CD4-positive, alpha-beta T cell treated with Interleukin-6 at 100 ng/mL for 8 hours (primary cell): ENCODE data around the gene RNF215.

Experiments
- DNase-seq: peaks from one replicate; pipeline ENCODE4 v3.0.0-alpha.2; 2020; ENCODE audit warnings: mixed read lengths, low spot score

The RNF215 gene

DNA sequence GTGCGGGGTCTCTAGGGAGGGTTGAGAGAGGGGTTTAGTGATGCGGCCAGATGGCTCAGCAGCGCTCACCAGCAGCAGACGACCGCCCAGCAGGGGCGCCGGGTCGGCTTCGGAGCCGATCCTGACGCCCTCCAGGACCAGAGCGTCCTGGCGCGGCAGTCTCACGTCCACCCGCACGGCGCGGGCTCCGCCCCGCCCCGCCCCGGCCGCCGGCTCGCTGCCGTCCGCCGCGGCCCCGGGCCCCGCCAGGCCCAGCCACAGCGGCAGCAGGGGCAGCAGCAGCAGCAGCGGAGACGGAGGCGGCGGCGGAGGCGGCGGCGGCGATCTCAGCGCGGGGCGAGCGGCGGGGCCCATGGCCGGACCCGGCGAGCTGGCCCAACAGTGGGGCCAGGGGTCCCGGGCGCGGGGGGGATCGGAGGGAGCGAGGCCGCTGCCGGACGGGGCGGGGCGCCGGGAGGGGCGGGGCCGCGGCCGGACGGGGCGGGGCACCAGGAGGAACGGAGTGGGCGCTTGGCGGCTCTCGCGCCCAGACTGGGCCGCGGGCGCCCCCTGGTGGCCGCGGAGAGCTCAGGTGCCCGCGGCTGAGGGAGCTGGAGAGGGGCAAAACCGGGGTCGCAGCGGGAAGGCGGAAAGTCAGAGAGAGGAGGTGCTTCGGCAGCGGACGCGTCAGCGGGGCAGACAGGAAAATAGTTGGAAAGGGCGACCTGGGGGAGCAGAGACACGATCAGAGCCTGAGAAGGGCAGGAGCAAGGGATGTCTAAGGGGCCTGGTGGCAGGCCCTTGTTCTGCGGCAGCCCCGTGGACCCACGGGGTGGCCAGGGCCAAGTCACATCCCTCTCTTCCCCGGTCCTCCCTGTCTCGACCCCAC is at the start of gene RNF215:
Gene RNF215 (minus strand): TSS at position 452 of the 868 bp plus-strand sequence. CDS start 98 bp downstream, at position 354.
- DNase-seq = peak; percentile 75

GRCh38 chr22:30436196-30436595 is 49.0 kb upstream of the RNF215 start:
- no peak for DNase-seq

GRCh38 chr22:30435674-30436126 is 48.5 kb upstream of the RNF215 start:
- DNase-seq = peak; percentile 91

DNA sequence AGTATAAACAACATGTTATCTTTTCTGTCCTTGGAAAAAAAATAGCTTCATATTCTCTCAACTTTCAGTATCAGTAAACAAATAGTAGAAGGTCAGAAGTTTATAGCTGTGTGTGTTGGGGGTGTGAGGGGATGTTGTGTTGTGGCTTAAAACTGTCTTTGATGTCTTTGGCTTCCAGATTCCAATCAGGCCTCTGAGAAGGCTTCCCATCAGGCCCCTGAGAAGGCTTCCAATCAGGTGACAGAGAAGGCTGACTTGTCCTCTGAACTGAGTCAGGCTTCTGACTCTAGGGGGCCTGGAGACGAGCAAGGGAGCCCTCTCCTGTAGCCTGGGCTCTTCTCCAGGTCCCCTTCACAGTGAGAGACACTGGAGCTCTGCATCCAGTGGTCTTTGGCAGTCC is 47.6 kb upstream of the RNF215 start:
- DNase-seq = no peak

DNA sequence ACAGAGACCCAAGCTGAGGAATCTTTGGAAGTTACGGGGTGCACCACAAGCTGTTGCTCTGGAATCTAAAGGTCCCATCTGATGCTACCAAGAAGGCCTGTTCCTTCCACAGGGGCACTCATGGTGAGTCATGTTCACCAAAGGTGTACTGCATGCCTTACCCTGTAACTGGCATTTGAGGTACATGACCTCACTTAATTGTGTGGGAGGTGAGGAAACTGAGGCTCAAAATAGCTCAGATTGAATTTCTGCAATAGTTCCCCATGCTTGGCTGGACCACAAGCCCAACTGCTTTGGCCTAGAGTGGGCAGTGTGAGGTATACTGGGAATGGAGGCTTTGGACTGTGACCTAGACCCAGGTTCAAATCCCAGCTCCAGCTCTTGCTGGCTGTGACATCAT is 46.6 kb upstream of the RNF215 start:
- DNase-seq = no peak

- no peak for DNase-seq
These were observed 46.0 kb upstream of the RNF215 start for GRCh38 chr22:30433227-30433626.

DNA sequence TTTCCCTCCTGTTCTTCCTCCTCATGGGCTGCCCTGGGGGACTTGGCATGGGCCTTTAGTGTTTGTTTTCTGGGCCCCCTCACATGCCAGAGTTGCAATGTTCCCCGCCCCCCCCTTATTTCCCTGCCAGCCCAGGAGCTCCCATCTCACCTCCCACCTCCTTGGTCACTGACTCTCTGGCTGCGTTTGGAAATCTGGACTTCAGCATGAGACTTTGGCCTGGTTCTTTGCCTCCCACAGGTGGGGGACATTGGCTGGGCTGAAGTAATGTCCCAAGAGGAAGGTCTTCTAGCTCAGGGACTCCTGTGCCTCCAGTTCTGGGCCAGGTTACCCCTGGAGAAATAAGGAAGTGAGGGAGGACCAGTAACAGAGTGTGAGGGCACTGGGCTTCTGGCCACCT is 45.3 kb upstream of the RNF215 start:
- no peak for DNase-seq

GRCh38 chr22:30432096-30432495 is 44.9 kb upstream of the RNF215 start:
- no peak for DNase-seq

DNA sequence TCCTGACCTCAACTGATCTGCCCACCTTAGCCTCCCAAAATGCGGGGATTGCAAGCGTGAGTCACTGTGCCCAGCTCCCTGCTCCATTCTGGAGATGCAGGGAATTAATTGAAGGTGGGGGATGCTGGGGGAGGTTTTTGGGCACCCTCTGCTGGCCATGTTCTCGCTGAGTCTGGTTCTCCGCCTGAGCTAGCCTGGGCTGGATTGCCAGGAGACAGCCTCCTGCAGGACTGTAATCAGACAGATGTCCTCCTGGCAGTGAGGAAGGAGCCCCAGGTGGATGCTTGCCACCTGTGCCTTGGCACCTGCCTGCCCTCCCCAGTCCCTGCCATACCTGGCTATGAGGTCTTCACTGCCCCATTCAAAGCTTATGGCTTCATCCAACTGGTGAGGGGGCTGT is 43.7 kb upstream of the RNF215 start:
- DNase-seq = no peak

- DNase-seq = no peak
These were observed 42.7 kb upstream of the RNF215 start for GRCh38 chr22:30429887-30430286.

- no peak for DNase-seq
These were observed 40.7 kb upstream of the RNF215 start for GRCh38 chr22:30427871-30428270.

GRCh38 chr22:30426388-30427353 is 39.5 kb upstream of the RNF215 start:
- peak; percentile 85 for DNase-seq

DNA sequence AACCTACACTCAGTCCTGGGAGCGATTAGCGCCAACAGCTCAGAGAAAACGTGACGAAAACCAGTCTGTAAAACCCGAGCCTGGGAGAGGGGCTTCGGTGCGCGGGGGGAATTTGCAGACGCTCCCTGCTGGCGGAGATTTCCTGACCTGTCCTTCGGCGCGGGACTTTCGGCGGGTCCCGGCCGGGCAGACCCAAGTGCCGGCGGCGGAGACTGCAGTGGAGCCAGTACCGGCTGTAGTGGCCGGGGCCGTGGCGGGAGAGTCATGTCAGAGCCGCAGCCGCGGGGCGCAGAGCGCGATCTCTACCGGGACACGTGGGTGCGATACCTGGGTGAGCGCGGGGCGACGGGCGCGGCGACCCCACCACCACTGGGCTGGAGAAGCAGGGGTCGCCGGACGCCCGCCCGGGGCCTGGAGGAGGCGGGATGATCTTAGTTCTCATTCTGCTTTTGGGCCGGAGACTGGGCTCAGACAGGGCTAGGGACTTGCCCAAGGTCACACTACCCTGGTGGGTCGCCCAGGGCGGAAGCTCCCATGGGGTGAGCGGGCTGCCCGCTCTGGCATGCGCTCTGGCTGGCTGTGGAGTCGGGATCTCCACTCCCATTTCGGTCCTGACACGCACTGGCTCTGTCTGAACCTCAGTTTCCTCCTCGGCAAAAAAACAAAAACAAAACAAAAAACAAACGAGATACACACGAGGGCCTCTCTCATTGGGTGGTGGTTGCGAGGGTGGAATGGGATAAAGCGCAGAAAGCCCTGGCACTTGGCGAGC is 38.6 kb upstream of the RNF215 start, which contains the start of gene MTFP1:
Gene MTFP1 (plus strand): TSS at position 153 of the 772 bp plus-strand sequence. CDS start 112 bp downstream, at position 265.
- peak; percentile 36 for DNase-seq

DNA sequence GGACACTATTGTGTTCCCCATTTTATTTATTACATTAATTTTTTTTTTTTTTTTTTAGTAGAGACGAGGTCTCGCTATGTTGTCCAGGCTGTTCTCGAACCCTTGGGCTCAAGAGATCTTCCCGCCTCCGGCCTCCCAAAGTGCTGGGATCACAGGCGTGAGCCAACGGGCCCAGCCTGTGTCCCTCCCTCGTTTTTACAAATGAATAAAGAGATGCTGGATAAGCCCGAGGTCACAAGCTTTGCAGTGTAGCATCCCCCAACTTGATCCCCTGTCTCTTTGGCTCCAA is 38.1 kb upstream of the RNF215 start:
- DNase-seq = no peak

- DNase-seq = no peak
These were observed 37.5 kb upstream of the RNF215 start for GRCh38 chr22:30424534-30425326.

GRCh38 chr22:30423959-30424533 is 36.8 kb upstream of the RNF215 start:
- peak; percentile 100 for DNase-seq

DNA sequence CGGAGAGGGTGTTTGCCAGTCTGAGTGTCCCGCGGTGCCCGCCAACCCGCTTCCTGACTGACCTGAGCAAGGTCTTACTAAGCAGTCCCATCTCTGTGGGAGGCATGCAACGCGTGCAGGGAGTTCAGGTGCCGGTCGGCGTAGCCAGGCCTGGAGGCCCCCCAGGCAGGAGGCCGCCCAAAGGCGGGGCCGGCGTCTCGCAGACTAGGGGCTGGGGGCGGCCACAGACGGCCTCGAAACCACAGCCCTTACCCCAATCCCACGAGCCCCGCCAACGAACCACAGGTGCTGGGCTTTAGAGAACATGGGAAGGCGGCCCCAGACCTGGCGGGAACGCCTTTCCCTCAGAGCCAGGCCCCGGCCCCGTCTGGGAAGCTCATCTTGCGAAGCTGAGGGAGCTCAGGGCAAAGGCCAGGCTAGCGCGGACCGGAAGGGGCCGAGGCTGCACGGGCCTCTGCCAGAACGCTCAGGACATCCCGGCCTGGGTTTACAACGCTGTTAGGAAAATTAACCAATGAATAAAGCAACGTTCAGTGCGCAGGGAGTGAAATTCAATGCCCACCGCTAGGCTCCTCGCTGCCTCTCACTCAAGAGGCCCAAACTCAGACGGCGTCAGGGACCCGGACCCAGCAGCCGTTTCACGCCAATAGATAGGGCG is 36.2 kb upstream of the RNF215 start:
- DNase-seq = no peak

DNA sequence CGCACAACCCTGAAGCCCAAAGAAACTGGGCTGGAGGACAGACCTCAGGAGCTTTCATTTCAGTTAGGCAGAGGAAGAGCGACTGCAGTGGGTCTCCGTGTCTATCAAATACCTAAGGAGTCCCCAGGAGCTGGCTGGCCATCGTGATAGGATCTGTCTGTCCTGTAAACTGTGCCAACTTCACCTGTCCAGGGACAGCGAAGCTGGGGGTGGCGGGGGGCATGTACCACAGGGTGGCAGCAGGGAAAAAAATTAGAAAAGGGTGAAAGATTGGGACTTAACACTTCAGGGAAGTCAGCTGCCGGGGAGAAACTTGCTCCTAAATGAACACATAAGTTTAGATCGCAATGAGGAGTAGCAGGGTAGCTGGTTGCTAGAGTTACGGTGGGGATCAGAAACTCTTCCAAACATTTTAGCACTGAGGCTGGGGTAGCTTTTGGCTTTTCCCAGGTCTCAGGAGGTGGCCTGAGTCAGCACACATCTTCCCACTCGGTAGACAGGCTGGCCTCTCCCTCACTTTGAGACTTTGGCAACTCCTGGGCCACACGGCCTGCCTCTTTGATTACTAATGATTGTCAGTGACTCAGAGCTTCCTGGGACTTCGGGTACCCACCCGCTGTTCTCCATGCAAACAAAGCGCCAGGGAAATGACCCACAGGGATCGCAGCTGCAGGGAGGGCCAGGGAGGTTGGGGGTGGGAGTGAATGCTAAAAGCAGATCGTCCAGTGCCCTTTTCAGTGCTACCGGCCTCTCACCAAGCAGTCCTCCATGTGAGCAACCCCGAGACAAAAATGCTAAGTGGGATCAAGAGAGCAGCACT is 35.5 kb upstream of the RNF215 start:
- DNase-seq = no peak
